HG02623 (cell line): Measurements from ENCODE around the gene CUEDC2.

Experiments
- ATAC-seq: cut with Tn5 transposase; IDR thresholded peaks from one replicate; pipeline ENCODE4 v1.9.1; 2021; ENCODE audit warnings: moderate library complexity; ENCODE audit not compliant: unreplicated experiment

Gene CUEDC2

GRCh38 chr10:102411341-102412255 is 20.8 kb downstream of the CUEDC2 start:
- ATAC-seq: no peak

- no peak for ATAC-seq
These were observed 21.8 kb downstream of the CUEDC2 start for GRCh38 chr10:102410429-102411073.

- ATAC-seq: no peak
These were observed 22.6 kb downstream of the CUEDC2 start for GRCh38 chr10:102409604-102410428.

DNA sequence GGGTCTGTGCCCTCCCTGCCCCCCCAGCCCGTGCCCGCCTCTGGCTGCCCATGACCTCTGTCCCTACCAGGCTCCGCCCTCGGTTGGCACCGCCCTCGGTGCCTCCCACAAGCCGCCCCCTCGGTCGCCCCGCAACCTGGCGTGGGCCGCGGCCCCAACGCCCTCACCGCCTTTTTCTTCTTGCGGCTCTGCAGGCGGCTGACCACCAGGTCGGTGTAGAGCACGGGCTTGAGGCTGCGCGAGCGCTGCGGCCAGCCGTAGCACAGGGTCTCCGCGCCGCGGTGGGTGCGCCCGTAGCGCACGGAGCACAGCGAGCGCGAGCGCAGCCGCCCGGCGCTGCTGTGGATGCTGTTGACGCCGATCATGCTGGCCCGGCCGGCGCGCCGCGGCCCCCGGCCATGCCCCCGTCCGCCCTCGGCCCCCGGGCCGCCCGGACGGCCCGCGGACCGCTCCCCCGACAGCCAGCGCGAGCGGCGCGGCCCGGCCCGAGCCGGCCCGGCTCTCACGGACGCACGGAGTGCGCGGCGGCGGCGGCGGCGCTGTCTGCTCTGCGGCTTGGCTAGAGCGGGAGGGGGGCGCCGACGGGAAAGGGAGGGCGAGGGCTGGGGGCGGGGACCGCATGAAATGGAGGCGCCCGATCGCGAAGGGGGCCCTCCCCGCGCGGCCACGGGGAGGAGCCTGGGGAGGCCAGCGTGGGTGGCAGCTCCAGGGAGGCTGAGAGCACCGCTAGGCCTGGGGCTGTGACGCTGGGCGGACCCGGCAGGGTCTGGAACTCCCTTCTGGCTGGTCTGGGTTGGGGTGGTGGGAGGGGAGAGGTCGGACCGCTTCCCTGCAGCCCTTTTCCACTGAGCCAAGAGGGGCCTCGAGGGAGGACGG is 23.4 kb downstream of the CUEDC2 start:
- no peak for ATAC-seq

GRCh38 chr10:102408131-102408727 is 24.1 kb downstream of the CUEDC2 start:
- ATAC-seq: no peak

DNA sequence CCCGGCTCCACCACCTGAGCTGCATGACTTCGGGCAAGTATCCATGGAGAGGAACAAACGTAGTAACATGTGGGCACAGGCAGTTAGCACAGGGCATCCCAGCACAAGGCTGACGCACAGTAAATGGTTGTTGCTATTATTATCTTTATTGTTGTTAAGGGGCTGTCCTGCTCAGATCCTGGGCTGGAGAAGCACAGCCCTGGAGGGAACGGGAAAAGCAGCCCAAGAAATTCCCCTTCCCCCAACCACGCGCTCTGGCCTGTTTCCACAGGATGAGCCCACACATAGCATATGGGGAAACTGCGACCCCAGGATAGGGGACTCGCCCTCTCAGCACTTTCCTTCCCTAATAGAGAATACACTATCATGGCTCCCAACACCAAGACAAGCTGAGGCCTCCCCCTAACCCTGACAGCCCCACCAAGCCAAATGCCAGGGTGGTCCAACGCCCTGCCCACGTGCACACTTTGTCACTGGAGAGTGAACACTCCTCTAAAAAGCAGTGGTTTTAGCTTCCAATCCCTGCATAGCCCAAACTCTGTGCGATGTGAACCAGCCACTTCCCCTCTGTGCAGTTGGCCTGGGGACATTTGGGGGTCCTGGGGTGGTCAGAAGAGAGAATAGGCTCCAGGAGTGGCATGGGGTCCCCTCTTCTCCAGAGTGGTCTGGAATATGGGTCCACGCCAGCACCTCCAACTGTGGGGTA is 24.8 kb downstream of the CUEDC2 start:
- ATAC-seq: no peak

DNA sequence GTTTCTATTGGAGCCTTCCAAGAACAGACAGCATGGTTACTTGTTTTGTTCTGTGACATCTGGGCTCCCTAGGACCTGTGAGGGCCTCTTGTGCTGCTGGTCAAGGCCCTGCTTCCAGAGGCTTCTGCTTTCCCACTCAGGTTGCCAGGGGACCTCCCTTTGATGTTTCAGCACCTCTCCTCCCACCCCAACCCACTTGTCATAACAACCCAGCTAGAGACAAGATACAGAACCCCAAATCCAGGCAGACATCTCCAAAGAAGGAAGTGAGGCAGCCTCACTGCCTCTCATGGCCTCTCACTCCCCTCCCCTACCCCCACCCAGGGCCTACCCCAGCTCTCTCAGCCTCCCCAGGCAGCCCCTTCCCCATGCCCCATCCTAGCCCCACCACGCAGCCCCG is 25.6 kb downstream of the CUEDC2 start:
- no peak for ATAC-seq

GRCh38 chr10:102405632-102406031 is 26.7 kb downstream of the CUEDC2 start:
- no peak for ATAC-seq

DNA sequence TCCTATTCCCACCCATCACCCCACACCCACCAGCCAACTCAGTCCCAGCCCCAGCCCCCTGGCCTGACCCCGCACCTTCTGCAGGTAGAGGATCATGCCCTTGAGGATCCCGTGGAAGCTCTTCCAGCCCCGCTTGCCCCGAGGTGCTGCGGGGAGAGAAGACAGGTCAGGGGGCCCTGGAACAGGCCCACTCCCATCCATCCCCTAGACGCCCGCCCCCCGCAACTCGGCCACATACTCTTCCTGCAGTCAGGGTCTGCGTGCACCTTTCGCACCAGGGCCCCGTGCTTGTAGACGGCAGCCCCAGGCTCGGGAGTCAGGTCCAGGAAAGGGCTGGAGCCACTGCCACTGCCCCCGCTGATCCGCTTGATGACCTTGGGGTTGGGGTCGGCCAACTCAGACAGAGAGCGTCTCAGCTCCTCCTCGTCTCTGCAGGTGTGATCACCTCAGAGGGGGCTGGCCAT is 27.2 kb downstream of the CUEDC2 start:
- no peak for ATAC-seq

- no peak for ATAC-seq
These were observed 27.8 kb downstream of the CUEDC2 start for GRCh38 chr10:102404361-102405107.

DNA sequence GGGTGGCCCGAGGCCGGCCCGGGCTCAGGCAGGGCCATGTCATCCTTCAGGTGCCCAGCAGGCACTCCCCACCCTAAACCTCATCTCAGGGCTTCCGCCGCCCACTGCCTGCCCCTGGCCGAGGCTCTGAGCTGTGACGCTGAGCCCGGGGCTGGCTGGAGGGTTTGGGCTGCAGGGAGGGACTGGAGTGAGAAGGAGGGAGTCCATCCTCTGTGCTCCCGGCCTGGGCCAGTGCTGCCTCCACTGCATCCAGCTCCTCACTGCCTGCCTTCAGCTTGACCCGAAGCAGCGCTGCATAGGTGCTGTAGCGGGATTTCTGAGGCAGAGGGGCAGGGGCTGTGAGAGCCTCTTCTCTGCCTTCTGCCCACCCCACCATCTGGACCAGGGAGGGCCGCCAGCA is 29.3 kb downstream of the CUEDC2 start:
- ATAC-seq: no peak

- no peak for ATAC-seq
These were observed 29.9 kb downstream of the CUEDC2 start for GRCh38 chr10:102402512-102402896.

GRCh38 chr10:102401735-102402511 is 30.5 kb downstream of the CUEDC2 start:
- no peak for ATAC-seq

- ATAC-seq: no peak
These were observed 31.1 kb downstream of the CUEDC2 start for GRCh38 chr10:102401342-102401654.

DNA sequence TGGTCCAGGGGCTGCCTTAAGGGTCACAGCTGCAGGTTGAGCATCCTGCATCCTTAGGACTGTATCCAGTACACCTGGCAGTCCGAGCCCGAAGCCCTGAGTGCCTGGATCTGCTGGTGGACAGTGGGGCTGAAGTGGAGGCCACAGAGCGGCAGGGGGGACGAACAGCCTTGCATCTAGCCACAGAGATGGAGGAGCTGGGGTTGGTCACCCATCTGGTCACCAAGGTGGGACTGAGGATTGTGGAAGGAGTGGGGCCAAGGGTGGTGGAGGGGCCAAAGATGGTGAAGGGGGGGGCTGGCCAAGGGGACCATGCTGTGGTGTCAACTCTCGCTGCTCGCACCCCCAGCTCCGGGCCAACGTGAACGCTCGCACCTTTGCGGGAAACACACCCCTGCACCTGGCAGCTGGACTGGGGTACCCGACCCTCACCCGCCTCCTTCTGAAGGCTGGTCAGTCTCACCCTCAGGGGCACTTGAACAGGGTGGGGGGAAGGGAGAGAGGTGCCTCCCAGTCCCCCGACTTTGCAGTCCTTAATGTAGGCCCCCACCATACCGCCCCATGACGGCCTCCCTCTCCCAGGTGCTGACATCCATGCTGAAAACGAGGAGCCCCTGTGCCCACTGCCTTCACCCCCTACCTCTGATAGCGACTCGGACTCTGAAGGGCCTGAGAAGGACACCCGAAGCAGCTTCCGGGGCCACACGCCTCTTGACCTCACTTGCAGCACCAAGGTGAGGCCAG is 31.6 kb downstream of the CUEDC2 start:
- no peak for ATAC-seq

GRCh38 chr10:102400076-102400475 is 32.3 kb downstream of the CUEDC2 start:
- ATAC-seq: no peak
